Measurements from ENCODE around the gene FMNL3.

GRCh38 chr12:49623142-49623904 is 83.9 kb downstream of the FMNL3 start, which contains the start of gene PRPF40B:
- TF ChIP-seq, protein P1, sequence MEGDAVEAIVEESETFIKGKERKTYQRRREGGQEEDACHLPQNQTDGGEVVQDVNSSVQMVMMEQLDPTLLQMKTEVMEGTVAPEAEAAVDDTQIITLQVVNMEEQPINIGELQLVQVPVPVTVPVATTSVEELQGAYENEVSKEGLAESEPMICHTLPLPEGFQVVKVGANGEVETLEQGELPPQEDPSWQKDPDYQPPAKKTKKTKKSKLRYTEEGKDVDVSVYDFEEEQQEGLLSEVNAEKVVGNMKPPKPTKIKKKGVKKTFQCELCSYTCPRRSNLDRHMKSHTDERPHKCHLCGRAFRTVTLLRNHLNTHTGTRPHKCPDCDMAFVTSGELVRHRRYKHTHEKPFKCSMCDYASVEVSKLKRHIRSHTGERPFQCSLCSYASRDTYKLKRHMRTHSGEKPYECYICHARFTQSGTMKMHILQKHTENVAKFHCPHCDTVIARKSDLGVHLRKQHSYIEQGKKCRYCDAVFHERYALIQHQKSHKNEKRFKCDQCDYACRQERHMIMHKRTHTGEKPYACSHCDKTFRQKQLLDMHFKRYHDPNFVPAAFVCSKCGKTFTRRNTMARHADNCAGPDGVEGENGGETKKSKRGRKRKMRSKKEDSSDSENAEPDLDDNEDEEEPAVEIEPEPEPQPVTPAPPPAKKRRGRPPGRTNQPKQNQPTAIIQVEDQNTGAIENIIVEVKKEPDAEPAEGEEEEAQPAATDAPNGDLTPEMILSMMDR (IDR thresholded peaks at IDR 0.05; ENCODE audit: insufficient read depth, low read depth, low read length): no peak
- no peak for TF ChIP-seq EZH2 (IDR thresholded peaks at IDR 0.05; ENCODE audit: insufficient read depth, low read length)

Measured in astrocyte (in vitro differentiated cells and primary cell).